Ishikawa (cell line): ENCODE results near the gene MXD3.

Source experiments
- CEBPB ChIP-seq: IDR thresholded peaks from 2 replicates; pipeline ENCODE4 v1.6.1; 2012
- CREB1 ChIP-seq: IDR thresholded peaks from 2 replicates; pipeline ENCODE4 v1.6.1; 2012; ENCODE audit warnings: low read depth
- EP300 ChIP-seq: IDR thresholded peaks from 2 replicates; pipeline ENCODE4 v1.6.1; 2012; ENCODE audit warnings: borderline replicate concordance
- MAX ChIP-seq: IDR thresholded peaks from 2 replicates; pipeline ENCODE4 v1.6.1; 2012
- NFIC ChIP-seq: IDR thresholded peaks from 2 replicates; pipeline ENCODE4 v1.6.1; 2012
- RAD21 ChIP-seq: IDR thresholded peaks from 2 replicates; pipeline ENCODE4 v1.6.1; 2012; ENCODE audit warnings: low read depth
- REST ChIP-seq: IDR thresholded peaks from 2 replicates; pipeline ENCODE4 v1.6.1; 2012; ENCODE audit warnings: low read depth, mild to moderate bottlenecking
- TAF1 ChIP-seq: IDR thresholded peaks from 2 replicates; pipeline ENCODE4 v1.6.1; 2012; ENCODE audit warnings: low read depth, mild to moderate bottlenecking
- YY1 ChIP-seq: IDR thresholded peaks from 2 replicates; pipeline ENCODE4 v1.6.1; 2012; ENCODE audit warnings: low read depth
- ZBTB7A ChIP-seq: IDR thresholded peaks from 2 replicates; pipeline ENCODE4 v1.6.1; 2012; ENCODE audit warnings: low read depth

- TF ChIP-seq TAF1 (no peak), CEBPB (no peak), ZBTB7A (no peak), EP300 (no peak), NFIC (no peak), CREB1 (no peak), MAX (no peak), YY1 (no peak), RAD21 (no peak), REST (no peak)
Observed at GRCh38 chr5:177350776-177351391, 39.2 kb upstream of the MXD3 start.
